WTC11 (cell line): Measurements from ENCODE around the gene RAMP1. TPM values are rescaled to one million over a fixed set of nuclear protein-coding genes. Genes with fewer than 3 reads are reported as not detected.

ENCODE experiments used
- ATAC-seq: fragments of 200-7000 bp; cut with Tn5 transposase; 2 replicates; pipeline ENCODE4 v1.10.0; 2021; ENCODE audit warnings: mild to moderate bottlenecking, moderate library complexity
- CTCF ChIA-PET: fragments of 300-600 bp; sonication (Branson Sonifier 250); formaldehyde crosslinking; loops from one replicate; lab custom pipeline; 2021; ENCODE audit warnings: antibody characterized with exemption; lab: Charles Lee
- POLR2A ChIA-PET: fragments of 350-600 bp; sonication (Branson Sonifier 250); formaldehyde crosslinking; loops from one replicate; lab custom pipeline; 2021; ENCODE audit warnings: antibody characterized with exemption; lab: Charles Lee
- DNase-seq: peaks from one replicate; pipeline ENCODE4 v3.0.0; 2021; ENCODE audit warnings: low spot score
- H3K27ac Mint-ChIP-seq: 2 replicates; pipeline ENCODE4 v1.8.0; 2021; ENCODE audit warnings: mixed read lengths
- H3K27me3 Mint-ChIP-seq: 2 replicates; pipeline ENCODE4 v1.8.0; 2021; ENCODE audit warnings: low read depth, mild to moderate bottlenecking, moderate library complexity, mixed read lengths
- H3K36me3 Mint-ChIP-seq: 2 replicates; pipeline ENCODE4 v1.8.0; 2021; ENCODE audit warnings: mixed read lengths
- H3K4me1 Mint-ChIP-seq: 2 replicates; pipeline ENCODE4 v1.8.0; 2022; ENCODE audit warnings: mixed read lengths
- H3K4me3 Mint-ChIP-seq: 2 replicates; pipeline ENCODE4 v1.8.0; 2021; ENCODE audit warnings: mild to moderate bottlenecking, moderate library complexity, mixed read lengths
- H3K9me3 Mint-ChIP-seq: 2 replicates; pipeline ENCODE4 v1.8.0; 2021; ENCODE audit warnings: mixed read lengths
- CDX4 ChIP-seq: fragments of 250-450 bp; sonication (Bioruptor Pico); IDR thresholded peaks from 2 replicates; pipeline ENCODE4 v1.9.0; 2021; ENCODE audit warnings: moderate library complexity, mild to moderate bottlenecking, inconsistent platforms, borderline replicate concordance
- CTCF ChIP-seq: fragments of 200-600 bp; IDR thresholded peaks from 2 replicates; pipeline ENCODE4 v1.8.0; 2022; ENCODE audit warnings: antibody characterized with exemption
- E2F5 ChIP-seq: sonication (generic); formaldehyde crosslinking; IDR thresholded peaks from 2 replicates; pipeline ENCODE4 v1.8.1; 2022; ENCODE audit warnings: mild to moderate bottlenecking, moderate library complexity, missing genetic modification reagents
- IRF1 ChIP-seq: sonication (generic); formaldehyde crosslinking; IDR thresholded peaks from 2 replicates; pipeline ENCODE4 v1.8.0; 2023; ENCODE audit warnings: missing genetic modification reagents
- IRF2 ChIP-seq: sonication (generic); formaldehyde crosslinking; IDR thresholded peaks from 2 replicates; pipeline ENCODE4 v1.8.0; 2022; ENCODE audit warnings: low read depth, missing genetic modification reagents, borderline replicate concordance
- MAX ChIP-seq: sonication (generic); formaldehyde crosslinking; IDR thresholded peaks from 2 replicates; pipeline ENCODE4 v1.8.0; 2022; ENCODE audit warnings: mild to moderate bottlenecking, missing genetic modification reagents
- MLX ChIP-seq: sonication (generic); formaldehyde crosslinking; IDR thresholded peaks from 2 replicates; pipeline ENCODE4 v1.8.1; 2023; ENCODE audit warnings: mild to moderate bottlenecking, missing genetic modification reagents, moderate library complexity
- MXD4 ChIP-seq: fragments of 250-450 bp; sonication (Bioruptor Pico); IDR thresholded peaks from 2 replicates; pipeline ENCODE4 v1.8.0; 2021; ENCODE audit warnings: mild to moderate bottlenecking, moderate library complexity, borderline replicate concordance
- NFATC4 ChIP-seq: fragments of 250-450 bp; sonication (Bioruptor Pico); IDR thresholded peaks from 2 replicates; pipeline ENCODE4 v1.9.0; 2021; ENCODE audit warnings: mild to moderate bottlenecking
- NFE2L1 ChIP-seq: sonication (generic); formaldehyde crosslinking; IDR thresholded peaks from 2 replicates; pipeline ENCODE4 v1.8.1; 2023; ENCODE audit warnings: missing genetic modification reagents
- NFYB ChIP-seq: sonication (generic); formaldehyde crosslinking; conservative IDR thresholded peaks from 2 replicates; pipeline ENCODE4 v1.8.0; 2022; ENCODE audit warnings: low read depth, missing genetic modification reagents
- NR1H2 ChIP-seq: sonication (generic); formaldehyde crosslinking; IDR thresholded peaks from 2 replicates; pipeline ENCODE4 v1.9.0; 2021; ENCODE audit warnings: mild to moderate bottlenecking, moderate library complexity, missing genetic modification reagents
- NR3C1 ChIP-seq: sonication (generic); formaldehyde crosslinking; conservative IDR thresholded peaks from 2 replicates; pipeline ENCODE4 v1.8.1; 2023; ENCODE audit warnings: low read depth, mild to moderate bottlenecking, missing genetic modification reagents
- PRDM15 ChIP-seq: sonication (generic); formaldehyde crosslinking; IDR thresholded peaks from 2 replicates; pipeline ENCODE4 v1.8.0; 2022; ENCODE audit warnings: missing genetic modification reagents
- PREB ChIP-seq: sonication (generic); formaldehyde crosslinking; IDR thresholded peaks from 2 replicates; pipeline ENCODE4 v1.8.1; 2022; ENCODE audit warnings: mild to moderate bottlenecking, missing genetic modification reagents, moderate library complexity, borderline replicate concordance
- RORB ChIP-seq: fragments of 250-450 bp; sonication (Bioruptor Pico); IDR thresholded peaks from 2 replicates; pipeline ENCODE4 v1.9.0; 2021; ENCODE audit warnings: mild to moderate bottlenecking
- TCF7 ChIP-seq: sonication (generic); formaldehyde crosslinking; IDR thresholded peaks from 2 replicates; pipeline ENCODE4 v1.8.0; 2022; ENCODE audit warnings: mild to moderate bottlenecking, low read depth, missing genetic modification reagents, moderate library complexity
- TP53 ChIP-seq: sonication (generic); formaldehyde crosslinking; IDR thresholded peaks from 2 replicates; pipeline ENCODE4 v1.8.1; 2023; ENCODE audit warnings: mild to moderate bottlenecking, missing genetic modification reagents
- ZMAT4 ChIP-seq: fragments of 250-450 bp; sonication (Bioruptor Pico); IDR thresholded peaks from 2 replicates; pipeline ENCODE4 v1.9.0; 2021; ENCODE audit warnings: mild to moderate bottlenecking
- ZNF121 ChIP-seq: sonication (generic); formaldehyde crosslinking; IDR thresholded peaks from 2 replicates; pipeline ENCODE4 v1.8.0; 2023; ENCODE audit warnings: missing genetic modification reagents
- ZNF416 ChIP-seq: fragments of 250-450 bp; sonication (Bioruptor Pico); IDR thresholded peaks from 2 replicates; pipeline ENCODE4 v1.9.0; 2021; ENCODE audit warnings: mild to moderate bottlenecking, inconsistent platforms
- ZNF671 ChIP-seq: fragments of 250-450 bp; sonication (Bioruptor Pico); IDR thresholded peaks from 2 replicates; pipeline ENCODE4 v1.8.0; 2021; ENCODE audit warnings: mild to moderate bottlenecking
- total RNA-seq: library from RNA; stranded (reverse); gene quantifications from 3 replicates; pipeline ENCODE4 v1.2.3, GENCODE V29; 2021

Gene RAMP1
- total RNA-seq, 1 experiment from 2014 or later: 1.0 TPM

GRCh38 chr2:237863102-237863511, 3.7 kb downstream of the RAMP1 start:
- no peaks in the 10 kb centered on the region for H3K9me3 Mint-ChIP-seq
- ATAC-seq: no peak
- no peak overlapping the region for H3K4me3 Mint-ChIP-seq
- no peak for DNase-seq
- POLR2A ChIA-PET: no interaction called here
- TF ChIP-seq ZNF416 (no peak), NR3C1 (CRISPR knock-in tag) (no peak), PREB (CRISPR knock-in tag) (no peak), RORB (CRISPR knock-in tag) (no peak), MLX (CRISPR knock-in tag) (no peak), NFYB (CRISPR knock-in tag) (no peak), MXD4 (CRISPR knock-in tag) (no peak), E2F5 (CRISPR knock-in tag) (no peak), CDX4 (no peak), IRF1 (CRISPR knock-in tag) (no peak), PRDM15 (no peak)
- H3K4me1 Mint-ChIP-seq: peaks cover 28% of the 10 kb centered on the region
- H3K36me3 Mint-ChIP-seq: no peaks in the 10 kb centered on the region
- CTCF ChIA-PET: interaction anchor here (2.0 kb wide), 1 partner anchor 276 kb away, joined by 5 read pairs; no protein-coding TSS in a partner anchor
- peaks cover 39% of the 10 kb centered on the region for H3K27me3 Mint-ChIP-seq
- no peak overlapping the region for H3K27ac Mint-ChIP-seq

GRCh38 chr2:237863689-237864443, 4.4 kb downstream of the RAMP1 start:
- ATAC-seq (no peak), DNase-seq (no peak)
- Mint-ChIP-seq H3K27ac (no peak overlapping the region), H3K9me3 (no peaks in the 10 kb centered on the region), H3K4me3 (no peak overlapping the region), H3K36me3 (no peaks in the 10 kb centered on the region), H3K27me3 (peaks cover 31% of the 10 kb centered on the region), H3K4me1 (peaks cover 23% of the 10 kb centered on the region)
- ChIA-PET POLR2A (interaction anchor here (0.6 kb wide), 1 partner anchor 275 kb away, joined by 3 read pairs; no protein-coding TSS in a partner anchor), CTCF (interaction anchor here (2.0 kb wide), 1 partner anchor 276 kb away, joined by 5 read pairs; no protein-coding TSS in a partner anchor)
- no peak for TF ChIP-seq RORB (CRISPR knock-in tag)
- TF ChIP-seq MXD4 (CRISPR knock-in tag): no peak
- TF ChIP-seq IRF2 (CRISPR knock-in tag): no peak
- no peak for TF ChIP-seq TCF7 (CRISPR knock-in tag)
- TF ChIP-seq CTCF: no peak
- no peak for TF ChIP-seq ZNF121
- TF ChIP-seq NR1H2 (CRISPR knock-in tag): no peak
- no peak for TF ChIP-seq ZMAT4 (CRISPR knock-in tag)
- TF ChIP-seq CDX4: no peak
- TF ChIP-seq NFATC4 (CRISPR knock-in tag): no peak
- TF ChIP-seq TP53 (CRISPR knock-in tag): no peak
- TF ChIP-seq NFE2L1 (CRISPR knock-in tag): no peak
- TF ChIP-seq MAX: no peak
- TF ChIP-seq ZNF671: no peak
